Activated CD8-positive, alpha-beta T cell treated with anti-CD3 and anti-CD28 coated beads for 36 hours (primary cell): ENCODE results near the gene CCL2. TPM values are rescaled to one million over a fixed set of nuclear protein-coding genes. Genes with fewer than 3 reads are reported as not detected.
"Not testable (repeated sequence)": the region's sequence is repeated elsewhere in the genome, so short reads cannot be mapped to it uniquely, and the experiment has no call there.

ENCODE experiments used
- ATAC-seq: fragments of 200-7000 bp; cut with Tn5 transposase; one replicate; pipeline ENCODE4 v1.10.0; 2021; ENCODE audit warnings: mild to moderate bottlenecking, moderate library complexity
- CTCF ChIA-PET: fragments of 350-600 bp; sonication (Branson Sonifier 250); formaldehyde crosslinking; loops from one replicate; lab custom pipeline; 2021; ENCODE audit warnings: antibody characterized with exemption; lab: Charles Lee
- POLR2A ChIA-PET: fragments of 350-600 bp; sonication (Branson Sonifier 250); formaldehyde crosslinking; loops from one replicate; lab custom pipeline; 2021; ENCODE audit warnings: antibody characterized with exemption; lab: Charles Lee
- DNase-seq: peaks from one replicate; pipeline ENCODE4 v3.0.0-alpha.2; 2020
- H3K27ac Mint-ChIP-seq: one replicate; pipeline ENCODE4 v1.8.0; 2021; ENCODE audit warnings: mild to moderate bottlenecking, mixed read lengths
- H3K27me3 Mint-ChIP-seq: one replicate; pipeline ENCODE4 v1.8.0; 2021; ENCODE audit warnings: mixed read lengths
- H3K36me3 Mint-ChIP-seq: one replicate; pipeline ENCODE4 v1.8.0; 2021; ENCODE audit warnings: low read depth, mixed read lengths
- H3K4me1 Mint-ChIP-seq: one replicate; pipeline ENCODE4 v1.8.0; 2021; ENCODE audit warnings: low read depth, mixed read lengths
- H3K4me3 Mint-ChIP-seq: one replicate; pipeline ENCODE4 v1.8.0; 2021; ENCODE audit warnings: mild to moderate bottlenecking, moderate library complexity, mixed read lengths
- H3K9me3 Mint-ChIP-seq: one replicate; pipeline ENCODE4 v1.8.0; 2021; ENCODE audit warnings: mixed read lengths
- CTCF ChIP-seq: fragments of 200-600 bp; IDR thresholded peaks from one replicate; pipeline ENCODE4 v1.8.0; 2022; ENCODE audit warnings: antibody characterized with exemption, mild to moderate bottlenecking
- intact Hi-C: fragments of 100-400 bp; cut with micrococcal nuclease; formaldehyde crosslinking; loops from one replicate; pipeline ENCODE4 v1.10.0; 2022
- total RNA-seq, 2 experiments: library from RNA; stranded (reverse); gene quantifications; one replicate each; pipeline ENCODE4 v1.2.3, GENCODE V29; 2021

Gene CCL2
- total RNA-seq, 2 experiments from 2014 or later = not detected

GRCh38 chr17:34222722-34223497 lies 32.2 kb upstream of the CCL2 start:
- intact Hi-C loops = no loop called here
- peaks cover 17% of the 10 kb centered on the region for H3K27me3 Mint-ChIP-seq

GRCh38 chr17:34225046-34225445 lies 30.0 kb upstream of the CCL2 start:
- Mint-ChIP-seq H3K27ac (no peak overlapping the region), H3K4me1 (no peaks in the 10 kb centered on the region), H3K9me3 (peaks cover 4% of the 10 kb centered on the region), H3K36me3 (no peaks in the 10 kb centered on the region), H3K4me3 (no peak overlapping the region), H3K27me3 (peaks cover 17% of the 10 kb centered on the region)
- ChIA-PET POLR2A (no interaction called here), CTCF (interaction anchor here (1.0 kb wide), 1 partner anchor 25 kb away, joined by 3 read pairs; no protein-coding TSS in a partner anchor)
- ATAC-seq = no peak
- intact Hi-C loops = no loop called here
- no peak for TF ChIP-seq CTCF
- no peak for DNase-seq

More at GRCh38 chr17:34222722-34223497, 32.2 kb upstream of the CCL2 start:
- no peaks in the 10 kb centered on the region for H3K36me3 Mint-ChIP-seq
- H3K27ac Mint-ChIP-seq = no peak overlapping the region
- no peaks in the 10 kb centered on the region for H3K4me1 Mint-ChIP-seq
- no peak overlapping the region for H3K4me3 Mint-ChIP-seq
- DNase-seq (no peak), ATAC-seq (no peak)
- POLR2A ChIA-PET = no interaction called here
- no peaks in the 10 kb centered on the region for H3K9me3 Mint-ChIP-seq
- TF ChIP-seq CTCF = no peak
- CTCF ChIA-PET = interaction anchor here (0.9 kb wide), 1 partner anchor 138 kb away, joined by 4 read pairs; no protein-coding TSS in a partner anchor

- H3K4me3 Mint-ChIP-seq = no peak overlapping the region
- H3K36me3 Mint-ChIP-seq = no peaks in the 10 kb centered on the region
- CTCF ChIA-PET = interaction anchor here (1.2 kb wide), 1 partner anchor 9 kb away, joined by 3 read pairs; no protein-coding TSS in a partner anchor
- DNase-seq = no peak
- peaks cover 5% of the 10 kb centered on the region for H3K9me3 Mint-ChIP-seq
- ATAC-seq = no peak
- no peak overlapping the region for H3K27ac Mint-ChIP-seq
- H3K27me3 Mint-ChIP-seq = peaks cover 22% of the 10 kb centered on the region
- intact Hi-C loops = no loop called here
- POLR2A ChIA-PET = no interaction called here
- H3K4me1 Mint-ChIP-seq = no peaks in the 10 kb centered on the region
- no peak for TF ChIP-seq CTCF
Measured at GRCh38 chr17:34226011-34226743, 28.9 kb upstream of the CCL2 start.

- ChIA-PET POLR2A (no interaction called here), CTCF (interaction anchor here (1.2 kb wide), 1 partner anchor 8 kb away, joined by 3 read pairs; no protein-coding TSS in a partner anchor)
- Mint-ChIP-seq H3K4me3 (no peak overlapping the region), H3K9me3 (peaks cover 5% of the 10 kb centered on the region), H3K27ac (no peak overlapping the region), H3K4me1 (no peaks in the 10 kb centered on the region), H3K27me3 (peaks cover 25% of the 10 kb centered on the region), H3K36me3 (no peaks in the 10 kb centered on the region)
- intact Hi-C loops = no loop called here
- DNase-seq (no peak), ATAC-seq (no peak)
- TF ChIP-seq CTCF = no peak
Measured at GRCh38 chr17:34226744-34227034, 28.4 kb upstream of the CCL2 start.

- H3K36me3 Mint-ChIP-seq, H3K9me3 Mint-ChIP-seq, H3K4me3 Mint-ChIP-seq, POLR2A ChIA-PET, H3K27ac Mint-ChIP-seq, H3K4me1 Mint-ChIP-seq, DNase-seq, ATAC-seq, CTCF ChIA-PET, intact Hi-C loops: not testable (repeated sequence)
- peaks cover 25% of the 10 kb centered on the region for H3K27me3 Mint-ChIP-seq
Measured at GRCh38 chr17:34227293-34227692, 27.8 kb upstream of the CCL2 start.
